Measurements from ENCODE around the gene EDIL3. TPM values are rescaled to one million over a fixed set of nuclear protein-coding genes. Genes with fewer than 3 reads are reported as not detected.

Gene EDIL3
- total and polyA plus RNA-seq, 2 donors (not counting 1 experiment from before 2014, with no cell fraction given): not detected

- no peaks in the 10 kb centered on the region for H3K27me3 Mint-ChIP-seq
- H3K27me3 ChIP-seq (replicated peaks in 1 of 4; ENCODE audit: control extremely low read depth in 1 of 4, control insufficient read depth in 3 of 4, insufficient read depth in 4 of 4, low read length in 3 of 4): no peaks in the 10 kb centered on the region
- H3K4me1 ChIP-seq (ENCODE audit: control insufficient read depth in 2 of 2, insufficient read depth in 2 of 2, low read length in 2 of 2): no peaks in the 10 kb centered on the region
- H3K4me1 Mint-ChIP-seq: no peaks in the 10 kb centered on the region
- no peak overlapping the region for H3K4me3 ChIP-seq (ENCODE audit: control extremely low read depth in 1 of 5, extremely low read depth in 1 of 5, insufficient read depth in 1 of 5, low read depth in 2 of 5, low read length in 4 of 5)
- H3K79me2 ChIP-seq (ENCODE audit: control insufficient read depth, insufficient read depth, low read length): no peaks in the 10 kb centered on the region
- TF ChIP-seq CTCF (IDR thresholded peaks at IDR 0.05) (no peak), EZH2 (IDR thresholded peaks at IDR 0.05; ENCODE audit: borderline replicate concordance, insufficient read depth, low read depth, low read length, poor library complexity, severe bottlenecking) (no peak)
- no peak for DNase-seq
- no peak overlapping the region for H3K27ac Mint-ChIP-seq
- POLR2A ChIA-PET: no interaction called here
- CTCF ChIA-PET: no interaction called here
- H3K4me3 Mint-ChIP-seq: no peak overlapping the region
- H3K9me3 ChIP-seq (ENCODE audit: control extremely low read depth in 1 of 3, control insufficient read depth in 2 of 3, insufficient read depth in 1 of 3, low read length in 2 of 3): no peaks in the 10 kb centered on the region
- no peaks in the 10 kb centered on the region for H3K9me3 Mint-ChIP-seq (ENCODE audit: insufficient read depth)
- no peak for ATAC-seq (ENCODE audit: low read depth)
- no peak overlapping the region for H3K4me2 ChIP-seq (replicated peaks; ENCODE audit: low read depth, low read length, poor library complexity, severe bottlenecking)
- intact Hi-C loops (cut with micrococcal nuclease): no loop called here
- no peak overlapping the region for H3K27ac ChIP-seq (ENCODE audit: low read length in 2 of 2)
- no peaks in the 10 kb centered on the region for H3K36me3 ChIP-seq (replicated peaks in 1 of 2; ENCODE audit: control extremely low read depth in 1 of 2, control insufficient read depth in 1 of 2, extremely low read depth in 1 of 2, insufficient read depth in 2 of 2, low read length in 1 of 2)
- H2AFZ ChIP-seq (ENCODE audit: insufficient read depth, low read depth, low read length, poor library complexity, severe bottlenecking): no peak overlapping the region
- no peak overlapping the region for H3K9ac ChIP-seq (ENCODE audit: low read length)
- 83% methylated on average over 1 of the region's 1 CpG for WGBS (ENCODE audit: insufficient coverage)
- no peaks in the 10 kb centered on the region for H4K20me1 ChIP-seq (ENCODE audit: control insufficient read depth, insufficient read depth, low read length, poor library complexity, severe bottlenecking)
Measured at GRCh38 chr5:84344788-84345187, 39.9 kb downstream of the EDIL3 start.

GRCh38 chr5:84343171-84343570 lies 41.5 kb downstream of the EDIL3 start:
- Histone ChIP-seq H2AFZ (ENCODE audit: insufficient read depth, low read depth, low read length, poor library complexity, severe bottlenecking) (no peak overlapping the region), H3K27ac (ENCODE audit: low read length in 2 of 2) (no peak overlapping the region), H3K4me1 (ENCODE audit: control insufficient read depth in 2 of 2, insufficient read depth in 2 of 2, low read length in 2 of 2) (no peaks in the 10 kb centered on the region), H3K9ac (ENCODE audit: low read length) (no peak overlapping the region), H3K4me2 (replicated peaks; ENCODE audit: low read depth, low read length, poor library complexity, severe bottlenecking) (no peak overlapping the region), H3K4me3 (ENCODE audit: control extremely low read depth in 1 of 5, extremely low read depth in 1 of 5, insufficient read depth in 1 of 5, low read depth in 2 of 5, low read length in 4 of 5) (no peak overlapping the region), H3K27me3 (replicated peaks in 1 of 4; ENCODE audit: control extremely low read depth in 1 of 4, control insufficient read depth in 3 of 4, insufficient read depth in 4 of 4, low read length in 3 of 4) (no peaks in the 10 kb centered on the region), H3K36me3 (replicated peaks in 1 of 2; ENCODE audit: control extremely low read depth in 1 of 2, control insufficient read depth in 1 of 2, extremely low read depth in 1 of 2, insufficient read depth in 2 of 2, low read length in 1 of 2) (no peaks in the 10 kb centered on the region), H3K9me3 (ENCODE audit: control extremely low read depth in 1 of 3, control insufficient read depth in 2 of 3, insufficient read depth in 1 of 3, low read length in 2 of 3) (no peaks in the 10 kb centered on the region), H3K79me2 (ENCODE audit: control insufficient read depth, insufficient read depth, low read length) (no peaks in the 10 kb centered on the region), H4K20me1 (ENCODE audit: control insufficient read depth, insufficient read depth, low read length, poor library complexity, severe bottlenecking) (no peaks in the 10 kb centered on the region)
- H3K4me3 Mint-ChIP-seq: no peak overlapping the region
- TF ChIP-seq EZH2 (IDR thresholded peaks at IDR 0.05; ENCODE audit: borderline replicate concordance, insufficient read depth, low read depth, low read length, poor library complexity, severe bottlenecking): no peak
- no peak for TF ChIP-seq CTCF (IDR thresholded peaks at IDR 0.05)
- no peaks in the 10 kb centered on the region for H3K27me3 Mint-ChIP-seq
- ChIA-PET POLR2A (no interaction called here), CTCF (no interaction called here)
- H3K4me1 Mint-ChIP-seq: no peaks in the 10 kb centered on the region
- H3K9me3 Mint-ChIP-seq (ENCODE audit: insufficient read depth): no peaks in the 10 kb centered on the region
- intact Hi-C loops (cut with micrococcal nuclease): no loop called here
- DNase-seq: no peak
- H3K27ac Mint-ChIP-seq: no peak overlapping the region
- ATAC-seq (ENCODE audit: low read depth): no peak

All from B cell (primary cell).